HCT116 (cell line): Measurements from ENCODE around the gene AKR7A3. TPM values are rescaled to one million over a fixed set of nuclear protein-coding genes. Genes with fewer than 3 reads are reported as not detected.

Source experiments
- ATAC-seq: fragments of 200-7000 bp; cut with Tn5 transposase; 2 replicates; pipeline ENCODE4 v1.9.1; 2020; ENCODE audit warnings: mild to moderate bottlenecking, moderate library complexity
- BruUV-seq: library from RNA; stranded (reverse); fragments of 400-500 nt; replicated peaks from 2 replicates; lab custom pipeline; 2021; lab: Mats Ljungman, UMichigan
- CTCF ChIA-PET: fragments of 300-600 bp; sonication (Branson Sonifier 250); formaldehyde crosslinking; loops from one replicate; lab custom pipeline; 2021; ENCODE audit warnings: antibody characterized with exemption; lab: Charles Lee
- POLR2A ChIA-PET: fragments of 300-600, 350-600 bp; sonication (Branson Sonifier 250); formaldehyde crosslinking; loops from one replicate; lab custom pipeline; 2021; ENCODE audit warnings: antibody characterized with exemption; lab: Charles Lee
- RAD21 ChIA-PET, 2 experiments: fragments of 300-600 bp; sonication (Branson Sonifier 250); formaldehyde crosslinking; loops; one replicate each; lab custom pipeline; 2023; ENCODE audit warnings: low total read pairs in 2 of 2; ENCODE audit not compliant: uncharacterized antibody in 2 of 2, unreplicated experiment in 2 of 2, low non-redundant PET in 1 of 2; lab: Charles Lee
- DNase-seq: peaks from one replicate; pipeline ENCODE4 v3.0.0-alpha.2; 2010; ENCODE audit warnings: low read depth, low spot score
- H2AFZ ChIP-seq: fragments of 200-600 bp; shearing (Covaris generic), sonication (generic); 2 replicates; pipeline ENCODE4 v1.6.1; 2017; ENCODE audit warnings: low read depth, mixed run types, mixed read lengths, antibody characterized with exemption, low read length; ENCODE audit not compliant: poor library complexity, severe bottlenecking
- H3K27ac ChIP-seq: 2 replicates; pipeline ENCODE4 v1.5.1; 2012; ENCODE audit warnings: low read depth, low read length
- H3K27me3 ChIP-seq: fragments of 200-600 bp; sonication (generic); 2 replicates; pipeline ENCODE4 v1.6.1; 2016; ENCODE audit warnings: mixed run types, low read length, mixed read lengths; ENCODE audit not compliant: insufficient read depth
- H3K36me3 ChIP-seq, 2 experiments: fragments of 200-500 bp in 1 of 2; fragments of 200-600 bp in 1 of 2; sonication (Bioruptor generic) in 1 of 2; sonication (generic) in 1 of 2; 2 replicates each; pipeline versions ENCODE4 v1.5.1 to v1.6.1; 2014 to 2016; ENCODE audit warnings: low read length in 2 of 2, inconsistent platforms in 1 of 2, mixed read lengths in 1 of 2, mixed run types in 1 of 2; ENCODE audit not compliant: insufficient read depth in 2 of 2, control insufficient read depth in 1 of 2
- H3K4me1 ChIP-seq, 2 experiments: fragments of 200-600 bp in 1 of 2; sonication (generic) in 1 of 2; 2 replicates each; pipeline versions ENCODE4 v1.5.1 to v1.6.1; 2012 to 2017; ENCODE audit warnings: low read length in 2 of 2, inconsistent platforms in 1 of 2, mild to moderate bottlenecking in 1 of 2, mixed read lengths in 1 of 2, mixed run types in 1 of 2, moderate library complexity in 1 of 2; ENCODE audit not compliant: insufficient read depth in 2 of 2, control insufficient read depth in 1 of 2
- H3K4me2 ChIP-seq: fragments of 200-600 bp; sonication (generic); 2 replicates; pipeline ENCODE4 v1.6.1; 2017; ENCODE audit warnings: mixed run types, low read length, mixed read lengths
- H3K4me3 ChIP-seq, 2 experiments: fragments of 200-600 bp in 1 of 2; sonication (generic) in 1 of 2; replicated peaks in 1 of 2; 2 replicates each; pipeline ENCODE4 v1.5.1; 2011 to 2016; ENCODE audit warnings: low read length in 2 of 2, control low read depth in 1 of 2, low read depth in 1 of 2, mild to moderate bottlenecking in 1 of 2, mixed read lengths in 1 of 2, mixed run types in 1 of 2
- H3K79me2 ChIP-seq: fragments of 200-600 bp; sonication (generic); 2 replicates; pipeline ENCODE4 v1.6.1; 2017; ENCODE audit warnings: mild to moderate bottlenecking, mixed run types, low read length, moderate library complexity, mixed read lengths; ENCODE audit not compliant: insufficient read depth
- H3K9ac ChIP-seq: fragments of 200-600 bp; sonication (generic); 2 replicates; pipeline ENCODE4 v1.6.1; 2016; ENCODE audit warnings: low read length, mixed read lengths
- H3K9me2 ChIP-seq: fragments of 200-600 bp; sonication (generic), shearing (Covaris generic); 2 replicates; pipeline ENCODE4 v1.6.1; 2017; ENCODE audit warnings: mixed run types, mild to moderate bottlenecking, moderate library complexity; ENCODE audit not compliant: insufficient read depth
- H3K9me3 ChIP-seq, 2 experiments: fragments of 200-500 bp in 1 of 2; fragments of 200-600 bp in 1 of 2; sonication (Bioruptor generic) in 1 of 2; sonication (generic) in 1 of 2; 2 replicates each; pipeline ENCODE4 v1.6.1; 2014 to 2017; ENCODE audit warnings: low read length in 2 of 2, mixed read lengths in 2 of 2, inconsistent platforms in 1 of 2, low read depth in 1 of 2, mild to moderate bottlenecking in 1 of 2, mixed run types in 1 of 2, moderate library complexity in 1 of 2; ENCODE audit not compliant: control insufficient read depth in 1 of 2, insufficient read depth in 1 of 2
- H4K20me1 ChIP-seq: fragments of 200-600 bp; sonication (generic), shearing (Covaris generic); 2 replicates; pipeline ENCODE4 v1.6.1; 2017; ENCODE audit warnings: mixed run types, mild to moderate bottlenecking, moderate library complexity; ENCODE audit not compliant: insufficient read depth
- CBX3 ChIP-seq: IDR thresholded peaks from 2 replicates; pipeline ENCODE4 v1.6.1; 2012; ENCODE audit warnings: low read depth
- EGR1 ChIP-seq: IDR thresholded peaks from 2 replicates; pipeline ENCODE4 v1.6.1; 2012; ENCODE audit warnings: low read depth
- EZH2 ChIP-seq: fragments of 200-600 bp; sonication (generic); IDR thresholded peaks from 2 replicates; pipeline ENCODE4 v1.6.1; 2017; ENCODE audit warnings: antibody characterized with exemption, mixed run types
- EZH2phosphoT487 ChIP-seq: fragments of 200-600 bp; IDR thresholded peaks from 2 replicates; pipeline ENCODE4 v1.6.1; 2018; ENCODE audit warnings: antibody characterized with exemption, borderline replicate concordance
- FOSL1 ChIP-seq: IDR thresholded peaks from 2 replicates; pipeline ENCODE4 v1.6.1; 2012; ENCODE audit warnings: low read depth
- JUND ChIP-seq: IDR thresholded peaks from 2 replicates; pipeline ENCODE4 v1.6.1; 2012
- RAD21 ChIP-seq: IDR thresholded peaks from 2 replicates; pipeline ENCODE4 v1.6.1; 2012; ENCODE audit warnings: low read depth, mild to moderate bottlenecking
- SRF ChIP-seq: IDR thresholded peaks from 2 replicates; pipeline ENCODE4 v1.6.1; 2012; ENCODE audit warnings: low read depth
- TCF7L2 ChIP-seq: IDR thresholded peaks from 2 replicates; pipeline ENCODE4 v1.7.0; 2011; ENCODE audit warnings: borderline replicate concordance, inconsistent platforms; ENCODE audit not compliant: insufficient read depth, insufficient read length; ENCODE audit errors: extremely low read depth
- YY1 ChIP-seq: IDR thresholded peaks from 2 replicates; pipeline ENCODE4 v1.6.1; 2011; ENCODE audit warnings: low read length, low read depth, moderate library complexity, mild to moderate bottlenecking; ENCODE audit not compliant: insufficient replicate concordance; ENCODE audit errors: extremely low read depth
- ZFX ChIP-seq: fragments of 450-650 bp; IDR thresholded peaks from 2 replicates; pipeline ENCODE4 v1.6.1; 2017
- intact Hi-C: fragments of 100-400 bp; cut with micrococcal nuclease; formaldehyde crosslinking; loops from 2 replicates; pipeline ENCODE4 v1.10.0; 2022
- total RNA-seq: library from RNA; stranded (reverse); gene quantifications from one replicate; pipeline ENCODE4 v1.2.1, GENCODE V29; 2021; ENCODE audit not compliant: unreplicated experiment
- TF ChIP-seq, protein P1 (sequence below): IDR thresholded peaks from 2 replicates; pipeline ENCODE4 v1.6.1; 2012
- TF ChIP-seq, protein P2 (sequence below): IDR thresholded peaks from 2 replicates; pipeline ENCODE4 v1.6.1; 2012
- TF ChIP-seq, protein P3 (sequence below): IDR thresholded peaks from 2 replicates; pipeline ENCODE4 v1.6.1; 2011; ENCODE audit warnings: mild to moderate bottlenecking, low read length, moderate library complexity; ENCODE audit not compliant: insufficient replicate concordance; ENCODE audit errors: extremely low read depth

AKR7A3 gene
- total RNA-seq, 1 experiment from 2014 or later, result 1.7 TPM

DNA sequence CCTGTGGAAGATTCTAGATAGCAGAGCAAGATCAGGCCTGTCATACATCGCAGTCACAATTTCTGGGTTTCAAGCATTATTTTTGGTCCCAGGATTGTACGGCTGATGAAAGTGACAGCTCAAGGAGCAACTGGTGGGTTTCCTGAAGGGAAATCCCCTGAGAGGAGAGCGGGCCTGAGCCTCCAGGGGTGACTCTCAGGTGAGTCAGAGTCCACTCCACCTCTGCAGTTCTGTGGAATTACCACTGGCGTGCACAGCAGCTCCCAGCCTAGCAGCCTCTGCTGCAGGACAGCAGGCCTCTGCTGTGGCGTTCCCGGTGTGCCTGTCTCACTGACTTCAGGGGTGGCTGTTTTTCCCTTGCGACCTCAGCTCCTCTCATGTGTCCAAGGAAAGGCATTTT lies 48.0 kb upstream of the AKR7A3 start:
- Histone ChIP-seq H3K4me1 (peaks cover 34 to 55% of the 10 kb centered on the region in 2 experiments), H3K9me2 (no peaks in the 10 kb centered on the region), H3K4me3 (no peak overlapping the region), H2AFZ (no peak overlapping the region), H3K27me3 (no peaks in the 10 kb centered on the region), H3K9me3 (no peaks in the 10 kb centered on the region), H3K79me2 (no peaks in the 10 kb centered on the region), H3K36me3 (no peaks in the 10 kb centered on the region; a peak in 1 of 4 replicates), H3K27ac (peak overlapping the region; percentile 6; the same call in 1 of the 2 replicates), H4K20me1 (no peaks in the 10 kb centered on the region), H3K9ac (peak overlapping the region; percentile 24; the same call in 1 of the 2 replicates), H3K4me2 (peak overlapping the region; percentile 58)
- POLR2A ChIA-PET, result no interaction called here
- intact Hi-C loops, result no loop called here
- peak; percentile 47 for ATAC-seq
- RAD21 ChIA-PET, result no interaction called here
- BruUV-seq, result no TSS peak
- CTCF ChIA-PET, result no interaction called here
- no peak for DNase-seq
- TF ChIP-seq JUND (peak; percentile 35; the same call in 1 of the 2 replicates), FOSL1 (peak; percentile 58), ZFX (0 out of 2 replicates have a peak, but pooled peaks have one; percentile 22), CBX3 (no peak), RAD21 (no peak)
- TF ChIP-seq, protein P1, sequence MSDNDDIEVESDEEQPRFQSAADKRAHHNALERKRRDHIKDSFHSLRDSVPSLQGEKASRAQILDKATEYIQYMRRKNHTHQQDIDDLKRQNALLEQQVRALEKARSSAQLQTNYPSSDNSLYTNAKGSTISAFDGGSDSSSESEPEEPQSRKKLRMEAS, result no peak

DNA sequence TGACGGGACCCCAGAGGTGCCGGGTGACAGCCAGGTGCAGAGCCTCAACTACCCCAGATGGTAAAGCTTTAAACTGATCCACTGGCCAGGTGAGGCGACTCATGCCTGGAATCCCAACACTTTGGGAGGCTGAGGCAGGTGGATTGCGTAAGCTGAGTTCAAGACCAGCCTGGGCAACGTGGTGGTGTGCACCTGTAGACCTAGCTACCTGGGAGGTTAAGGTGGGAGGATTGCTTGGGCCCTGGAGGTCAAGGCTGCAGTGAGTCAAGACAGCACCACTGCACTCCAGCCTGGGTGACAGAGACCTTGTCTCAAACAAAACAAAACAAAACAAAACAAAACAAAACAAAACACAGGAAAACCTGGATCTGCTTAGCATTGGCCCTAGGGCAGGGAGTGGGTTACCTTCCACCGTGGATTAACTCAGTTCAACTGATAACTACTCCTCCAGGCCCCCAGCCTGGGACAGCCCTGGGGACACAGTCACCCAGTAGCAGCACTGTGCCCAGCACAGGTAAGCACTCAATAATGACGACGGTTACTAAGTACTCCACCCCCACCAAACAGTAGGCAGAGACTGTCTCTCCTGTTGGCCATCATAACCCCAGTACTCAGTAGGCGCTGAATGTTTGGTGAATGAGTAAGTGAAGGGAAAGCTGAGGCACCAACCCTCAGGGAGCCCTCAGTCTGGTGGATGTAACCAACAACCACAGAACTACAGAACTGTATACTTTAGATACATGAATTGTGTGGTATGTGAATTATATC lies 45.2 kb upstream of the AKR7A3 start:
- BruUV-seq, result no TSS peak
- RAD21 ChIA-PET, result no interaction called here
- no peak overlapping the region for H3K4me3 ChIP-seq
- TF ChIP-seq EGR1, result no peak
- no peak for TF ChIP-seq JUND
- TF ChIP-seq, protein P1, result no peak
- no peak for TF ChIP-seq SRF
- no peak for TF ChIP-seq YY1
- no peak for TF ChIP-seq EZH2phosphoT487
- TF ChIP-seq, protein P2, sequence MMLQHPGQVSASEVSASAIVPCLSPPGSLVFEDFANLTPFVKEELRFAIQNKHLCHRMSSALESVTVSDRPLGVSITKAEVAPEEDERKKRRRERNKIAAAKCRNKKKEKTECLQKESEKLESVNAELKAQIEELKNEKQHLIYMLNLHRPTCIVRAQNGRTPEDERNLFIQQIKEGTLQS, result no peak
- no peak for TF ChIP-seq RAD21
- TF ChIP-seq EZH2, result no peak
- TF ChIP-seq, protein P3, sequence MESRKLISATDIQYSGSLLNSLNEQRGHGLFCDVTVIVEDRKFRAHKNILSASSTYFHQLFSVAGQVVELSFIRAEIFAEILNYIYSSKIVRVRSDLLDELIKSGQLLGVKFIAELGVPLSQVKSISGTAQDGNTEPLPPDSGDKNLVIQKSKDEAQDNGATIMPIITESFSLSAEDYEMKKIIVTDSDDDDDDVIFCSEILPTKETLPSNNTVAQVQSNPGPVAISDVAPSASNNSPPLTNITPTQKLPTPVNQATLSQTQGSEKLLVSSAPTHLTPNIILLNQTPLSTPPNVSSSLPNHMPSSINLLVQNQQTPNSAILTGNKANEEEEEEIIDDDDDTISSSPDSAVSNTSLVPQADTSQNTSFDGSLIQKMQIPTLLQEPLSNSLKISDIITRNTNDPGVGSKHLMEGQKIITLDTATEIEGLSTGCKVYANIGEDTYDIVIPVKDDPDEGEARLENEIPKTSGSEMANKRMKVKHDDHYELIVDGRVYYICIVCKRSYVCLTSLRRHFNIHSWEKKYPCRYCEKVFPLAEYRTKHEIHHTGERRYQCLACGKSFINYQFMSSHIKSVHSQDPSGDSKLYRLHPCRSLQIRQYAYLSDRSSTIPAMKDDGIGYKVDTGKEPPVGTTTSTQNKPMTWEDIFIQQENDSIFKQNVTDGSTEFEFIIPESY, result no peak
- no peak for TF ChIP-seq FOSL1
- TF ChIP-seq TCF7L2, result no peak

More for the DNA sequence above, 45.2 kb upstream of the AKR7A3 start:
- Histone ChIP-seq H3K9ac (no peak overlapping the region), H3K4me1 (peaks cover 30 to 48% of the 10 kb centered on the region in 2 experiments), H3K9me3 (no peaks in the 10 kb centered on the region), H4K20me1 (no peaks in the 10 kb centered on the region), H3K36me3 (no peaks in the 10 kb centered on the region), H3K27me3 (no peaks in the 10 kb centered on the region), H3K9me2 (no peaks in the 10 kb centered on the region), H3K79me2 (no peaks in the 10 kb centered on the region), H3K4me2 (peak overlapping the region; percentile 22), H3K27ac (no peak overlapping the region), H2AFZ (no peak overlapping the region)
- intact Hi-C loops, result no loop called here
- ChIA-PET POLR2A (no interaction called here), CTCF (no interaction called here)
- DNase-seq (no peak), ATAC-seq (0 out of 2 replicates have a peak, but pooled peaks have one; percentile 5)
